K562 (cell line): ENCODE results near the gene GNGT2. TPM values are rescaled to one million over a fixed set of nuclear protein-coding genes. Genes with fewer than 3 reads are reported as not detected.
A peak's percentile ranks its signal among the peaks of the same experiment; 100 is the strongest.

Source experiments
- ATAC-seq: fragments of 200-7000 bp; cut with Tn5 transposase; 3 replicates; pipeline ENCODE4 v1.9.1; 2020; ENCODE audit warnings: moderate library complexity
- BruUV-seq: library from RNA; stranded (reverse); fragments of 400-500 nt; replicated peaks from 2 replicates; lab custom pipeline; 2021; lab: Mats Ljungman, UMichigan
- CTCF ChIA-PET: fragments of 300-600 bp; formaldehyde crosslinking; extraction: SDS; loops from one replicate; lab custom pipeline; 2021; ENCODE audit warnings: low intra/inter-chr PET ratio; lab: Yijun Ruan, JAX
- POLR2A ChIA-PET: fragments of 300-600, 350-650 bp; sonication (Branson Sonifier 250); formaldehyde crosslinking; extraction: SDS; loops from one replicate; lab custom pipeline; 2021; ENCODE audit warnings: antibody characterized with exemption, inconsistent platforms; lab: Yijun Ruan, JAX
- DNase-seq, 4 experiments: peaks; one replicate each; pipeline versions ENCODE4 v3.0.0 to v3.0.0-alpha.2; 2011 to 2018; ENCODE audit warnings: low spot score in 3 of 4, mixed read lengths in 3 of 4; ENCODE audit errors: extremely low read depth in 1 of 4
- FAIRE-seq: peaks from 2 replicates; lab custom pipeline; 2011; peaks lifted over from hg19 to GRCh38; lab: Jason Lieb, UNC
- H2AFZ ChIP-seq: 2 replicates; pipeline ENCODE4 v1.6.0; 2011; ENCODE audit warnings: low read depth, low read length, control low read depth, inconsistent platforms
- H3K27ac ChIP-seq: fragments of 200-600 bp; 3 replicates; pipeline ENCODE4 v1.8.0; 2011; ENCODE audit warnings: low read depth, mild to moderate bottlenecking, control low read depth, inconsistent platforms, low read length, moderate library complexity, mixed read lengths; ENCODE audit errors: extremely low read depth
- H3K27me3 ChIP-seq, 2 experiments: fragments of 300-600 bp in 1 of 2; 2 replicates in 1 of 2; 3 replicates in 1 of 2; pipeline versions ENCODE4 v1.6.0 to v1.8.0; 2011; ENCODE audit warnings: inconsistent platforms in 2 of 2, low read length in 2 of 2, mild to moderate bottlenecking in 1 of 2, mixed read lengths in 1 of 2, moderate library complexity in 1 of 2; ENCODE audit not compliant: control insufficient read depth in 2 of 2, insufficient read depth in 2 of 2
- H3K36me3 ChIP-seq: fragments of 300-600 bp; 3 replicates; pipeline ENCODE4 v1.8.0; 2011; ENCODE audit warnings: mild to moderate bottlenecking, low read length, inconsistent platforms; ENCODE audit not compliant: control insufficient read depth, insufficient read depth
- H3K4me1 ChIP-seq, 2 experiments: fragments of 200-600 bp in 1 of 2; replicated peaks in 1 of 2; 2 replicates in 1 of 2; 3 replicates in 1 of 2; pipeline versions ENCODE4 v1.5.1 to v1.8.0; 2011; ENCODE audit warnings: inconsistent platforms in 2 of 2, low read length in 2 of 2, mild to moderate bottlenecking in 1 of 2, mixed read lengths in 1 of 2, moderate library complexity in 1 of 2; ENCODE audit not compliant: control insufficient read depth in 2 of 2, insufficient read depth in 2 of 2
- H3K4me2 ChIP-seq: 2 replicates; pipeline ENCODE4 v1.6.1; 2011; ENCODE audit warnings: low read length, control low read depth, inconsistent platforms, mixed read lengths; ENCODE audit not compliant: insufficient read depth
- H3K4me3 ChIP-seq: fragments of 200-600 bp; sonication (generic), shearing (Covaris generic); 2 replicates; pipeline ENCODE4 v1.5.1; 2016; ENCODE audit warnings: control low read depth, inconsistent platforms
- H3K79me2 ChIP-seq: fragments of 200-600 bp; 3 replicates; pipeline ENCODE4 v1.8.0; 2011; ENCODE audit warnings: low read length, inconsistent platforms; ENCODE audit not compliant: control insufficient read depth, insufficient read depth
- H3K9ac ChIP-seq, 2 experiments: 2 replicates each; pipeline versions ENCODE4 v1.6.0 to v1.6.1; 2011; ENCODE audit warnings: low read depth in 2 of 2, low read length in 2 of 2, control low read depth in 1 of 2, inconsistent platforms in 1 of 2, mild to moderate bottlenecking in 1 of 2, mixed read lengths in 1 of 2; ENCODE audit not compliant: insufficient read depth in 1 of 2
- H3K9me1 ChIP-seq: one replicate; pipeline ENCODE4 v1.6.0; 2011; ENCODE audit warnings: inconsistent platforms, mild to moderate bottlenecking, low read length, moderate library complexity; ENCODE audit not compliant: control insufficient read depth, insufficient read depth
- H3K9me3 ChIP-seq: replicated peaks from 2 replicates; pipeline ENCODE4 v1.5.1; 2011; ENCODE audit warnings: low read depth, low read length, inconsistent platforms; ENCODE audit not compliant: control insufficient read depth, insufficient read depth
- H4K20me1 ChIP-seq: replicated peaks from 2 replicates; pipeline ENCODE4 v1.6.1; 2011; ENCODE audit warnings: low read length, inconsistent platforms, mixed read lengths; ENCODE audit not compliant: control insufficient read depth, insufficient read depth
- ETV1 ChIP-seq: fragments of 450-650 bp; conservative IDR thresholded peaks from 2 replicates; pipeline ENCODE4 v1.6.1; 2016; ENCODE audit warnings: missing genetic modification characterization, control low read depth, low read depth, missing compliant biosample characterization
- HMGN3 ChIP-seq: IDR thresholded peaks from 2 replicates; pipeline ENCODE4 v1.6.1; 2011; ENCODE audit warnings: borderline replicate concordance, low read depth, mild to moderate bottlenecking, mixed read lengths, low read length; ENCODE audit not compliant: insufficient read length; ENCODE audit errors: extremely low read depth
- RAD21 ChIP-seq, 2 experiments: fragments of 250-450 bp in 1 of 2; fragments of 450-650 bp in 1 of 2; sonication (Bioruptor Pico) in 1 of 2; formaldehyde crosslinking in 1 of 2; IDR thresholded peaks in 1 of 2; conservative IDR thresholded peaks in 1 of 2; 2 replicates each; pipeline versions ENCODE4 v1.4.0 to v1.8.0; 2020 to 2022; ENCODE audit warnings: mild to moderate bottlenecking in 2 of 2, moderate library complexity in 1 of 2
- RB1 ChIP-seq: fragments of 450-650 bp; IDR thresholded peaks from 2 replicates; pipeline ENCODE4 v1.6.1; 2017; ENCODE audit warnings: low read depth, mild to moderate bottlenecking
- SMC3 ChIP-seq: conservative IDR thresholded peaks from 2 replicates; pipeline ENCODE4 v1.6.1; 2011; ENCODE audit warnings: low read depth, low read length, improper control_type of control experiment; ENCODE audit not compliant: insufficient read depth
- WGBS: fragments of 100-300 bp; shearing (Covaris generic); methylation state at CpG from one replicate; pipeline ENCODE4 v1.1.6; 2016; ENCODE audit warnings: low coverage, mixed read lengths; ENCODE audit not compliant: insufficient coverage; ENCODE audit errors: missing lambda C conversion rate; 5-methylcytosine and 5-hydroxymethylcytosine counted together
- in situ Hi-C: fragments of 300-500 bp; cut with MboI; formaldehyde crosslinking; loops from 4 replicates; pipeline ENCODE4 v1.15.0; 2018; ENCODE audit warnings: inconsistent platforms, mixed read lengths
- intact Hi-C: fragments of 100-400 bp; cut with micrococcal nuclease; formaldehyde crosslinking; loops from 2 replicates; pipeline ENCODE4 v1.14.2; 2022
- polyA plus RNA-seq, 8 experiments: library from polyadenylated mRNA; depleted of rRNA in 4 of 8; stranded (reverse) in 5 of 8; unstranded in 3 of 8; fragments of >200 nt; fragmentation: Nextera tagmentation in 2 of 8; fragmentation: Illumina TruSeq in 1 of 8; extraction: Ambion mirVana in 2 of 8; extraction: Trizol in 1 of 8; gene quantifications; 2 replicates each; pipeline versions ENCODE4 v1.2.1 to v1.2.3, GENCODE V29; 2011 to 2014; ENCODE audit warnings: inconsistent platforms in 1 of 8, missing spikeins in 1 of 8
- total RNA-seq, 7 experiments: library from RNA; depleted of rRNA in 6 of 7; stranded (reverse); fragments of >200 nt in 6 of 7; fragmentation: Illumina TruSeq in 2 of 7; extraction: Trizol in 2 of 7; gene quantifications; 2 replicates each; pipeline versions ENCODE4 v1.2.1 to v1.2.3, GENCODE V29; 2011 to 2021; ENCODE audit warnings: low replicate concordance in 1 of 7
- TF ChIP-seq, protein P1 (sequence below), 3 experiments: IDR thresholded peaks in 2 of 3; conservative IDR thresholded peaks in 1 of 3; 2 replicates each; pipeline ENCODE4 v1.5.1; 2011 to 2012; ENCODE audit warnings: low read length in 3 of 3, mild to moderate bottlenecking in 3 of 3, control low read depth in 2 of 3, improper control_type of control experiment in 1 of 3, inconsistent platforms in 1 of 3, low read depth in 1 of 3, mixed read lengths in 1 of 3, moderate library complexity in 1 of 3; ENCODE audit not compliant: insufficient read depth in 2 of 3
- TF ChIP-seq, protein P2 (sequence below), 3 experiments: fragments of 200-800 bp in 1 of 3; sonication (Bioruptor generic) in 1 of 3; sonication (generic) in 1 of 3; formaldehyde crosslinking in 1 of 3; IDR thresholded peaks; 2 replicates each; pipeline versions ENCODE4 v1.6.1 to v1.8.0; 2016 to 2022; ENCODE audit warnings: mild to moderate bottlenecking in 2 of 3, missing compliant biosample characterization in 2 of 3, missing genetic modification characterization in 2 of 3, missing genetic modification reagents in 1 of 3
- TF ChIP-seq, protein P3 (sequence below): IDR thresholded peaks from 2 replicates; pipeline ENCODE4 v1.6.1; 2011; ENCODE audit warnings: borderline replicate concordance, low read depth, mild to moderate bottlenecking, moderate library complexity, low read length; ENCODE audit not compliant: insufficient read depth, poor library complexity, severe bottlenecking

The GNGT2 gene
- total and polyA plus RNA-seq, 9 of the 15 experiments (the other 6 are each of a cell fraction or from before 2014, with no cell fraction given) = not detected

DNA sequence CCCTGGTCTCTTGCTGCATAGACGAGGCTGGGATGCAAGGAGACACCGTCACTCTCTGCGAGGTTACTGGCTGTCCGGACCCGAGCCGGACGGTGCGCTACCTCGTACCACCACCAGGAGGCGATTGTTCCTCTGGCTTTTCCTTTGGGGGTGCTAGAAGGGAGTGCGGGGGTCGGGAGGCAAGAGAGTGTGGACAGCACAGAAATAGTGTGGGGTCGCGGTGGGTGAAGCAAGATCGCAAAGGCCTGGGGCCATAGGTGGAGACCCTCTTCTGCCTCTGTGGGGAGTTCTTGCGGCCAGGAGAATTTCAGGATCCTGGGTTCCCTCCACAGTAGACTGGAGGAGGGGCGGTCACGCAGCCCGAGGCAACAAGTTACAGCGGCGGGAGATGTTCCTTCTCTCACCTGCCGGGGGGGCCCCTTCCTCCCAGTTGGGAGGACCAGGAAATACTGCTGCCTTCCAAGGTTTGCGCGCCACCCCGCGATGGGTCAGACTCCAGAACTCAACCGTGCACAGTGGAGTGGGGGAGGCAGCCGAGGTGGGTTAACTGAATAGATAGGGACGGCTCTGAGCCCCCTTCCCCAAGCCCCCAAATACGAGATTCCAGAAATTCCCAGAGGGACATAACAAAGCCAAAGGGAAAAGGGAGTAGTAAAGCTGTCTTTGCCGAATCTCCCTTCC, 13.3 kb upstream of the GNGT2 start:
- no peaks in the 10 kb centered on the region for H3K79me2 ChIP-seq
- BruUV-seq = no TSS peak
- in situ Hi-C loops (no loop called here), intact Hi-C loops (loop anchor here (5.0 kb wide), 1 partner anchor 69 kb away; no protein-coding TSS in a partner anchor)
- H3K4me3 ChIP-seq = no peak overlapping the region
- H3K4me2 ChIP-seq = no peak overlapping the region; the same call in 1 of the 2 replicates
- H3K36me3 ChIP-seq = no peaks in the 10 kb centered on the region
- peak; percentile 63 to 74 (median 70) for DNase-seq
- H2AFZ ChIP-seq = no peak overlapping the region
- ATAC-seq = peak; percentile 78
- no peak overlapping the region for H3K27ac ChIP-seq
- H3K9ac ChIP-seq = no peak overlapping the region
- no peaks in the 10 kb centered on the region for H3K9me1 ChIP-seq
- CTCF ChIA-PET = interaction anchor here (0.6 to 1.3 kb wide), 3 partner anchors 67 to 333 kb away, joined by 3 to 4 read pairs (median 4); no protein-coding TSS in a partner anchor
- H3K9me3 ChIP-seq = no peaks in the 10 kb centered on the region; the same call in 1 of the 2 replicates
- POLR2A ChIA-PET = interaction anchor here (1.7 kb wide), 1 partner anchor 9 kb away, joined by 3 read pairs; no protein-coding TSS in a partner anchor
- peaks cover 0 to 29% of the 10 kb centered on the region in 2 experiments; a peak in 3 of 5 replicates for H3K4me1 ChIP-seq
- FAIRE-seq = peak; percentile 72
- H3K27me3 ChIP-seq = peaks cover 0 to 53% of the 10 kb centered on the region in 2 experiments; a peak in 3 of 5 replicates
- H4K20me1 ChIP-seq = no peaks in the 10 kb centered on the region
- WGBS = 17% methylated on average over 27 of the region's 31 CpGs
- no peak for TF ChIP-seq HMGN3
- TF ChIP-seq, protein P1, sequence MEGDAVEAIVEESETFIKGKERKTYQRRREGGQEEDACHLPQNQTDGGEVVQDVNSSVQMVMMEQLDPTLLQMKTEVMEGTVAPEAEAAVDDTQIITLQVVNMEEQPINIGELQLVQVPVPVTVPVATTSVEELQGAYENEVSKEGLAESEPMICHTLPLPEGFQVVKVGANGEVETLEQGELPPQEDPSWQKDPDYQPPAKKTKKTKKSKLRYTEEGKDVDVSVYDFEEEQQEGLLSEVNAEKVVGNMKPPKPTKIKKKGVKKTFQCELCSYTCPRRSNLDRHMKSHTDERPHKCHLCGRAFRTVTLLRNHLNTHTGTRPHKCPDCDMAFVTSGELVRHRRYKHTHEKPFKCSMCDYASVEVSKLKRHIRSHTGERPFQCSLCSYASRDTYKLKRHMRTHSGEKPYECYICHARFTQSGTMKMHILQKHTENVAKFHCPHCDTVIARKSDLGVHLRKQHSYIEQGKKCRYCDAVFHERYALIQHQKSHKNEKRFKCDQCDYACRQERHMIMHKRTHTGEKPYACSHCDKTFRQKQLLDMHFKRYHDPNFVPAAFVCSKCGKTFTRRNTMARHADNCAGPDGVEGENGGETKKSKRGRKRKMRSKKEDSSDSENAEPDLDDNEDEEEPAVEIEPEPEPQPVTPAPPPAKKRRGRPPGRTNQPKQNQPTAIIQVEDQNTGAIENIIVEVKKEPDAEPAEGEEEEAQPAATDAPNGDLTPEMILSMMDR (IDR thresholded peaks at IDR 0.05 in 2 of 3, conservative IDR thresholded peaks at IDR 0.05 in 1 of 3; ENCODE audit: insufficient read depth in 2 of 3, low read depth in 1 of 3, low read length in 3 of 3) = peak; percentile 81 to 87 (median 82)
- TF ChIP-seq ETV1 (tag) = no peak
- TF ChIP-seq, protein P2, sequence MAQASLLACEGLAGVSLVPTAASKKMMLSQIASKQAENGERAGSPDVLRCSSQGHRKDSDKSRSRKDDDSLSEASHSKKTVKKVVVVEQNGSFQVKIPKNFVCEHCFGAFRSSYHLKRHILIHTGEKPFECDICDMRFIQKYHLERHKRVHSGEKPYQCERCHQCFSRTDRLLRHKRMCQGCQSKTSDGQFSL (CRISPR knock-in tag; IDR thresholded peaks at IDR 0.05) = peak; percentile 65; the same call in 1 of the 2 replicates
- TF ChIP-seq, protein P2 (tag; IDR thresholded peaks at IDR 0.05) = peak in 1 of 2 experiments; percentile 51; a peak in 1 of 4 replicates
- 0 out of 2 replicates have a peak, but pooled peaks have one; percentile 29 for TF ChIP-seq RB1
- TF ChIP-seq, protein P3, sequence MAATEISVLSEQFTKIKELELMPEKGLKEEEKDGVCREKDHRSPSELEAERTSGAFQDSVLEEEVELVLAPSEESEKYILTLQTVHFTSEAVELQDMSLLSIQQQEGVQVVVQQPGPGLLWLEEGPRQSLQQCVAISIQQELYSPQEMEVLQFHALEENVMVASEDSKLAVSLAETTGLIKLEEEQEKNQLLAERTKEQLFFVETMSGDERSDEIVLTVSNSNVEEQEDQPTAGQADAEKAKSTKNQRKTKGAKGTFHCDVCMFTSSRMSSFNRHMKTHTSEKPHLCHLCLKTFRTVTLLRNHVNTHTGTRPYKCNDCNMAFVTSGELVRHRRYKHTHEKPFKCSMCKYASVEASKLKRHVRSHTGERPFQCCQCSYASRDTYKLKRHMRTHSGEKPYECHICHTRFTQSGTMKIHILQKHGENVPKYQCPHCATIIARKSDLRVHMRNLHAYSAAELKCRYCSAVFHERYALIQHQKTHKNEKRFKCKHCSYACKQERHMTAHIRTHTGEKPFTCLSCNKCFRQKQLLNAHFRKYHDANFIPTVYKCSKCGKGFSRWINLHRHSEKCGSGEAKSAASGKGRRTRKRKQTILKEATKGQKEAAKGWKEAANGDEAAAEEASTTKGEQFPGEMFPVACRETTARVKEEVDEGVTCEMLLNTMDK = peak; percentile 45
- peak; percentile 68 for TF ChIP-seq SMC3
- TF ChIP-seq RAD21 (CRISPR knock-in tag; conservative IDR thresholded peaks at IDR 0.05 in 1 of 2, IDR thresholded peaks at IDR 0.05 in 1 of 2) = peak; percentile 28 to 65; a peak in 3 of 4 replicates
